ENCODE results near the gene TP53TG5.
"Not testable (repeated sequence)": the region's sequence is repeated elsewhere in the genome, so short reads cannot be mapped to it uniquely, and the experiment has no call there.

Gene TP53TG5

DNA sequence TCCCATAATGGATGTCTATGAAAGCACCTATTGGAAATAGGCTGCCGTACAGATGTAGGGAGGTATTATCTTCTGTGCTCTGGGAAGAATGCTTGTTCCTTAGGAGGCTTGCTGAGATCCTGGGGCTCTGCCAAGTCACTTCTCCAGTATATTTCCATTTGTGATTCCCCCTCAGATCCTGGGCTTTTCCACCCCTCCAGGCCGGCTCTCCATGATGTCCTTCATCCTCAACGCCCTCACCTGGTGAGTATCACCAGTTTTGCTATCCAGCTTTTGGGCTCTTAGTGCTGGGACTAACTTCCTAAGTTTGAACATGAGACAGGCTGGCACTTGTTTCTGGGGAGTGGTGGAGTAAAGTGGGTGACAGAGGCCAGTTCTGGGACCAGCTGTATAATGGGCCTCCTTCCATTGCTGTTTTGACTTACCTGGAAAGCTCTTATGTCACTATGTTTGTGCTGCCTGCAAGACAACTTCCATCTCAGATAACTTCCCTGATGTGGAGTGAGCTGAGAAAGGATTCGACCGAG is 12.6 kb downstream of the TP53TG5 start:
- DNase-seq, result no peak

DNA sequence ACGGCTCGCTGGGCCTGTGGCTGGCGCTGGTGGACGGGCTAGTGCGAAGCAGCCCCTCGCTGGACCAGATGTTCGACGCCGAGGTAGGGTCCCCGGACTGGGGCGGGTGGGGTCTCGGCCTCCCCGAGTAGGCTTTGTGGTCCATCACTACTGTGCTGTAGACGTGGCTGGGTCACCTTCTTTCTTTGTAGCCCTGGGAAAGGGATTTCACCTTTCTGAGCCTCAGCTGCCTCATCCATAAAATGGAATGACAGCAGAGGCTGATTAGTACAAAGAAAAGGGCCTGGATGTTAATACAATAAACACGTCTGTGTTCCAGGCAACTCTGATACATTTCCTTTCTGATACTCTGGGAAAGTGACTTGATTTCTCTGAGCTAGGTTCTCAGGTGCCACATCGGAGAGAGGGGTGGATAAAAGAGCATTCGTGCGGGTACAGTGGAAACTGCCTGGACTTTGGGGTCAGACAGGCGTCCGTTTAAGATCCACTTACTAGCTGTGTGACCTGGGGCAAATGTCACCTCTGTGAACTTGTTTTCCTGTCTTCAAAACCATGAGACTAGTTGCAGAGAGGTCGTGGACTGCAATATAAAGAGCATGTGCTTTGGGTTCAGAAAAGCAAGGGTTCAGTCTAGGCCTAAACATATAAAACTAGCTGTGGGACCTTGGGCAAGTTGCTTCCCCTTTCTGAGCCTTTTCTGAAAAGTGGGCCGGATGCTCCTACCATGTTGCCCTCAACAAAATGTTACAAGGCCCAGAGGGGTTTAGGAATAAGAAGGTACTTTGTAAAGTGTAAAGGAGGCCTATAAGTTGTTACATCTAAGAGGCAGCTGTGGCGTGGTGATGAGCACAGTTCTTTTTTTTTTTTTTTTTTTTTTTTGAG is 14.3 kb downstream of the TP53TG5 start:
- DNase-seq, result no peak

- DNase-seq, result peak; percentile 100
Measured at GRCh38 chr20:45362804-45363610, 15.1 kb downstream of the TP53TG5 start, which contains the start of gene SYS1. Gene SYS1 (plus strand): TSS chr20:45363156. CDS start chr20:45363532, 376 bp downstream.

GRCh38 chr20:45361793-45362192 is 16.3 kb downstream of the TP53TG5 start:
- DNase-seq, result no peak

DNA sequence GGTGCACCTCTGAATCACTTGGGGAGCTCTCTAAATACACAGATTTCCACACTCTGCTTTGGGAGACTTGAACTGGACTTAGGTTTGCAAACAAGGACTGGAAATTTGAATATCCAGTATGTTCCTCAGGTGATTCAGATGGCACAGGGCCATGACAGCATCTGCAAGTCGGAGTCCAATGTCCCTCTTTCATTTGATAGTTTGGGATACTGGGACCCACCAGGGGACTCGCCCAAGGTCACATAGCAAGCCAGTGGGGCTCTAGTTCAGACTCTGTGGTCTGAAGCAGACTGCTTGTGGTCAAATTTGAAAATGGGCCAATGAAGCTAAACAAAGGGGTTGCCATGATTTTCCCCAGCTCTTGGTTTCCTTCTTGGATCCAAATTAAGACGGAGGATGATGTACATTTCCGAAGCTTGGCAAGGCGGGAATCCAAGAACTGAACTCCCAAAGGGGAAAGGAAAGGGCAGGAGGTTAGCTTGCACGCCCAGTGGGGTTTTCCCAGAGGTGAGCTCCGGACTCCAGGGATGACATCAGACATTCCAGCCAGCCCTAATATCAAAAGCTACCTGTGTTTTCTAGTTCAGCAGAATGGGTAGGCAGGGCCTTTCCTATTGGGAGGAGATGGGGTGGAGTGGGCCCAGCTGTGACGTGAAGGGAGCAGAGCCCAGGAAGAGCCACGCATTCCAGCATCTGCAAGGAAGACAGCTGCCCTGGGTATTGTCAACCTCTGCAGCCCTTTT is 18.5 kb downstream of the TP53TG5 start:
- DNase-seq, result no peak

- no peak for DNase-seq
Measured at GRCh38 chr20:45359069-45359405, 19.1 kb downstream of the TP53TG5 start.

DNA sequence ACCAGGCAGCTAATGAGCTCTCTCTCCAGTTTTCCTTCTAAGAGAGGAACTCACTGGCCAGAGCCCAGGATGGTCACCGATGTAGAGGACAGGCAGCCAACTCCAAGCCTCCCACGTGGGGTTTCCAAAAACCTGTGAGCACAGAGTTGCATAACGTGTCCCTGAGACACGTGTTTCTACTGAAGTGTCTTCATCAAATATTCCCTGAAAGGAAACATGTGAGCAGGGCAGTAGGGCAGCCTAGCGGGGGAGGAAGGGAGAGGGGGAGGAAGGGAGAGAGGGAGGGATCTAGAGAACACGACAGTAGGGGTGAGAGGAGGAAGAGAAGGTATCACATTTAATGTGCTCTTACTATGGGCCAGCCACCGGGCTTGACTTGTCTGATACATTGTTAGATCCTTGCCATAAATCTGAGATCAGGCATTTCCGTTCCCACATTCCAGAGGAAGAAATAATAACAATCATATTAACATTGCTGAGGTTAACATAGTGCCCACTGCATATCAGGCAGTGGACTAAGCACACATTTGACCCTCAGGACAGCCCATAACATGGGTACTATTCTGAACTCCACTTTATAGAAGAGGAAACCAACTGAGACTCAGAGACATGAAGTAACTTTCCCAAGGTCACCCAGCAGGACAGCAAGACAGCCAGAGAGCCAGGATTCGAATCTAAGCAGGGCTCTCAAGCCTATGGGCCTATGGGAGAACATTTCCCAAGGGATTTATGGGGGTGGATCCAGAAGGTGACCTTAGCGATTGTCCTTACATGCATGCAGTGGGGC is 19.6 kb downstream of the TP53TG5 start:
- no peak for DNase-seq

GRCh38 chr20:45355209-45356084 is 22.7 kb downstream of the TP53TG5 start:
- no peak for DNase-seq

DNA sequence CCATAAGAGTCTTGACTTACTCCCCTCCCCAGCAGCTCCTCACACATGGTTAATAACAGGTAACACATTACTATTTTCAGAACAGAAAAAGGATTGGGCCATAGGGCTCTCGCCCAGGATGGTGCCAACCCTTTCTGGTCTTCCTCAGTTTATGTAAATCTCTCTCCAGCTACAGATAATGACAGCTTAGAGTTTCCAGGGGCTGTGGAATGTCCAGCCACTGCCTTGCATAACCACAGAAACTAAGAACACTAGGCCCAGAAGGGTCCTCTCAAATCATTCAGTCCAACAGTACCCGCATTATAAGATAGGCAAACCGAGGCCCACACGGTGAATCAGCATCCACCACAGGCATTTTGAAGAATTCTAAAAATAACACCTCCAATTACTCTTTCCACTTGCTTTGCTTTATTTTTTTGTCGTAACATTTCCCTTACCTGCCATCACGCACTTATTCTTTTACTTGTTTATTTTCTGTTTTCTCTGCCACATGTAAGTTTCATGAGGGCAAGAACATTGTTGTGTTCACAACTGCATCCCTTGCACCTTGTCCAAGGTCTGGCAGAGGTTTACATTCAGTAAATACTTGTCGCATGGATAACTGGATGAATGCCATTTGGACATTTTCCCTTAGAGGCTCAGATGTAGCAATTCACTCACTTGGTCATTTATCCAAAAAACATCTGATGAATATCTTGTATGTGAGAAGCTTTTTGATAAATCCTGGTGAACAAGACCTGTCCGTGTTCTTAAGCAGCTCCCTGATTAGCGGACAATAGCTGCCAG is 23.5 kb downstream of the TP53TG5 start:
- no peak for DNase-seq

GRCh38 chr20:45353746-45354145 is 24.4 kb downstream of the TP53TG5 start:
- DNase-seq, result no peak

GRCh38 chr20:45352729-45353128 is 25.4 kb downstream of the TP53TG5 start:
- no peak for DNase-seq

GRCh38 chr20:45350795-45351194 is 27.3 kb downstream of the TP53TG5 start:
- DNase-seq, result not testable (repeated sequence)

DNA sequence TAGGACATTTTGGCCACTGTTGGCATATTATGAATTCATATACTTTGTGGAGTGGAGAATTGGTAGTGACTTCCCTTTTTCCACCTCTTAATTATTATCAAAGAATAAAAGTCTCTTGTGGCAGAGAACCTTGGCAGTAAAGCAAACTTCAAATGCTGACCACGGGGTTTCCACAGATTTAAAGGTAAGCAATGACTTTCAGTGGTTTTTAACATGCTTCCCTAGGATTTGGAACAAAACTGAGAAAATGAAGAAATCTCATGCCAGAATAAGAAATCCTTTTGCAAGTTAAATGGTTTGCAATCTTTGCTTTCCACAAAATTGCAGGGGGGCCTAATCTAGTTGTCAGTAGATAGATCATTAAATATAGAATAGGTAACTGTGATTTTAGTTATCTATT is 27.9 kb downstream of the TP53TG5 start:
- no peak for DNase-seq

DNA sequence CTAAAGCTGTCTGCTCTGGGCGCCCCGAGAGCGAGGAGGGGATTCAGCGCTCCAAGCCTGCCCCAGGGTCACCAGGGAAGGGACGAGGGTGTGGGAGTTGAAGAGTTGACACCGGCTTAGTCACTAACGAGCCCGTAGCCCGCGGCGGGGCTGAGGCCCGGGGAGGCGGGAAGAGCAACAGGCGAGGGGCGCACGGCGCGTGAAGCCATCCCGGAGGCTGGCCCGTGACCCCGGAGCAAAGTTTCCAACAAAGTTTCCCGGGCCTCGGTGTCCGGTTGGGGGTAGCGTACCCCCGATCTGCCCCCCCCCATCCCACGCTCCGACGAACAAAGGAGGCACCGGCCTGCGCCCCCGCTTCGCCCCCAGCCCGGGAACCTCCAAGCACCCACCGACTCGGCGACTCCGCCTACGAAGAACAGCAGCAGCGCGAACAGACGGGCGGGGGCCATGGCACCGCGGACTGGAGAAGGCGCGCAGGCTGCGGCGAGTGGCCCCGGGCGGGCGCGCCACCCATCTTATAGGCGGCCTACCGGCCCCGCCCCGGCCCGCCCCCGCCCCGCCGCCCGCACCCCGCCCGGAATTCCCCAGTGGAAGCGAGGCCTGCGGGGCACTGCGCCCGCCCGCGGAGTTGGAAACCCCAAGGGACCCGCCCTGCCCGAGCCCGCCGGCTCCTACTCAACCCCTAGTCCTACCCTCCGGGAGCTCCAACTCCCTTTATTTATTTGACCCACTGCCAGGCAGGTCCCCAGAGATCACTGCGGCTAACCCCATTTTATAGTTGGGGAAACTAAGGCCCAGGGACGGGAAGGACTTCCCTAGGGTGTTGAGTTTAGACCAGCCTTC is 30.0 kb downstream of the TP53TG5 start, which contains the start of gene SDC4:
SDC4 (minus strand) TSS at position 489 of the 843 bp plus-strand sequence; CDS start at position 449, 40 bp downstream.
- DNase-seq, result peak; percentile 72

DNA sequence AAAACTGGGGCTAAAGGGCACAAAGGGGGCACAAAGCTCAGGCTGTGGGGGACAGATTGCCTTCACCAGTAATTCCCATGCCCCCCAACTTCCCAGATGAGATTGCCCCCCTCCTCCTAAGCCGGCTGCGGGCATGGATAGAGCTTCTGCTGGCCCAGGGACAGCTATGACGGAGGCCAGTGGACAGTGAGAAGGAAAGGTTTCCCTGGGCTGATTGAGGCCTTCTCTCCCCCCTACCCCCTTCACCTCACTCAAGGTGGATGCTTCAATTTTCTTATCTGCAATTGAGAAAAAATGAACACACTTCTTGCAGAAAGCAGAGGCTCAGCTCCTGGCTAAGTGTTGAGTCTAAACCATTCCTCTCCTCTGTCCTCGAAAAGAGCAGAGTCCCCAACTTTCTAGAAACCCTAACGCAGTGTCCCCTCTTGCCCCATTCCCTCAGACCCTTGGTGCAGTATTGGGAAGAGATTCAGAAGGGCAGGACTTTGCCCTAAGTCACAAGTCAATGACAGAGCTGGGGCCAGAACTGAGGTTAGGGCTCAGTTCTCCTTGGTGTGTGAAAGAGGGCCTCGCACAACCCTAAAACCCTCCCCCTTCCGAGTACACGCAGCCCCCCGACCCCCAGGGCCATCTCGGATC is 30.7 kb downstream of the TP53TG5 start:
- DNase-seq, result no peak

- no peak for DNase-seq
Measured at GRCh38 chr20:45346851-45347250, 31.3 kb downstream of the TP53TG5 start.

- DNase-seq, result no peak
Measured at GRCh38 chr20:45346291-45346718, 31.8 kb downstream of the TP53TG5 start.

GRCh38 chr20:45345104-45345936 is 32.8 kb downstream of the TP53TG5 start:
- DNase-seq, result no peak

Data from eye (tissue), 1 donor.